ENCODE data around the gene PRKN.
"Not testable (repeated sequence)": the region's sequence is repeated elsewhere in the genome, so short reads cannot be mapped to it uniquely, and the experiment has no call there.

PRKN gene

DNA sequence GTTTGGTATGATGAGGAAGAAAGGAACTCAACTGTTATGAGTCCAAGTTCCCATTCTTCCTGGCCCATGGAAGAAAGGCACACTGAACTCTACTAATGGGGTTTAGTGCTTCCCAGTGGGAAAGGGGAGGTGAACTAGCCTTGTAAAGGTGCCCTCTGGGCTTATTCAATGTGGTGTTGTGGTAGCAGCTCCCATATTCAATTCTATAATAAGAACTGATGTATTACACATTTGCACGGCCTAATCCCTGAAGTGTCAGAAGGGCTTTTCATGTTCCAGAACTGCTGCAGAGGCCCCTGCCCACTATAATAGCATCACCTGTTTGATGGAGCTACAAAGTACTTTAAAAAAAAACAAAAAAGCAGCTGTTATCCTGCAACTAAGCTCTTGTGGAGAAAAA is 17.1 kb downstream of the PRKN start:
- no peak for DNase-seq

DNA sequence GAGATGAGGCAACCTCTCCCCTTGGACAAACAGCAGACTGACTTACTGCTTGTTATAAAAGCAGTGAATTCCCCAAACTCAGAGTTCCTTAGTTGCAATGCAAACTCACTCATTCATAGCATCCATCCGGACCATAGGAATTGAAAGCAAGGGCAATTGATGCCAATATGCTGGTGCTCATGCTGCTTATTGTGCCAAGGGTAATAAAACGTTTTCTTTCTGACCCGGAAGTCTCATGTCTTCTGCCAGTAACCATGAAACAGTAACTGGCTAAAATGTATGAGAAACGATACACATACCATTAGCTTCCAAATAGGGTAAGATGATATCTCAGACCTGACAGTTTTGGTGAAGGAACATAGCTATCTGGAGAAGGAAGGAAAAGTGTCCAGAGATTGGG is 18.1 kb downstream of the PRKN start:
- DNase-seq = no peak

DNA sequence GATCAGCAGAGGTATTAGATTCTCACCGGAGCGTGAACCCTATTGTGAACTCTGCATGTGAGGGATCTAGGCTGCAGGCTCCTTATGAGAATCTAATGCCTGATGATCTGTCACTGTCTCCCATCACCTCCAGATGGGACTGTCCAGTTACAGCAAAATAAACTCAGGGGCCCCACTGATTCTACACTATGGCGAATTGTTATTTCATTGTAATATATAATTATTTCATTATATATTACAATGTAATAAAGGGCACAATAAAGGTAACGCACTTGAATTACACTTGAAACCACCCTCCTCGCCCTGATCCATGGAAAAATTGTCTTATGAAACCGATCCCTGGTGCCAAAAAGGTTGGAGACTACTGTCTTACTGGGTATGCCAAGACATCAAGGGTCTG is 18.6 kb downstream of the PRKN start:
- DNase-seq = no peak

DNA sequence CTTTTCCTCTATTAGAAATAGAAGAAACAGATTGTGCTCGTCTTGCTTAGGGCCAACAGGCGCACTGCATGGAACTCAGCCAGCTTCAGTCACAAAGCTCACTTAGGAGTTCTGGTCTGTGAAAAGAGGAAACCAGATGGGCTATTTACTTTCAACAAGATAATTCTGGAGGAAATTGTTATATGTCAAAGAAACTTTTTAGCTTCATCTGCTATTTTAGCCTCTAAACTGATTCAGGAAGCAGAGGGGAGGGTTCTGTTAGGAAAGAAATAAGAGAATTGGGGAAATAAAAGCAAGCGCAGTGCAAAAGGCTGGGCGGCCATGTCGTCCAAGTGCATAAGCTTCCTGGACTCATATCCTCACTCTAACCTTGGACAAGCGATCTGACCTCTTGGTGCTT is 21.3 kb downstream of the PRKN start:
- DNase-seq = peak; percentile 2

DNA sequence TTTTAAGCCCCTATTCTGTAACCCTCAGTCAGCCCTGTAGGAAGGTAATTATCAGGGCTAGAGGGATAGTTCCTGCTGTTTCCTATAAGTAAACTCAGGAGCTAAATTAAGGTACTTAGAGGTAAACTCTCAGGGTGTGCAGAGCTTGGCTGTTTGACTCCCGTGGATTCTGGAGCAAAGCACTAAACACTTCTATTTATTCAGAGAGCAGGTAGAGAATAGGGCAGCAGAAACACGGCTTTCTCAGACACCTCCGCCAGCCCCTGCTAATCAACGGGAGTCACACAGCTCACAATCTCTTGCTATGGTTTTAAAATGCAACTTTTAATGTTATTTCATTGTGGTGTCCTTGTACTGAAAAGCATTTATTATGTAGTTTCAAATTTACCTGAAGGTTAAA is 21.8 kb downstream of the PRKN start:
- no peak for DNase-seq

GRCh38 chr6:162704001-162704400 is 23.6 kb downstream of the PRKN start:
- no peak for DNase-seq

DNA sequence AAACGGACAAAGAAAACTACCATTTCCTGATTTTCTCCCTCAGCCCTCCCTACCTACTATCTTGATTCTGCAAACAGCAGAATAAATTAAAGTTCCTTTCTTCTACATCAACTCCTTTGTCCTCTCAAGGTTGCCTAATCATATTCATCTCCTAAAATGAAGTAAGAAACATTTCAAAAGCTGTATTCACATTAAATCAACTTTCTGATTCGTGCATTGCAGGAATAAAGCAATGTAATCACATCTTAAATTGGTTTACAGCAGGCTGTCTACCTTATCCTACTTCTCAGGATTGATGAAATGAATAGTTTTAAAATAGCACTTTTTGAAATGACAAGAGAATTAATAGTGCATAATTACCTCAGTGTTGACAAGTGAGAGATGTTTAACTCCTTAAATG is 25.1 kb downstream of the PRKN start:
- DNase-seq = no peak

DNA sequence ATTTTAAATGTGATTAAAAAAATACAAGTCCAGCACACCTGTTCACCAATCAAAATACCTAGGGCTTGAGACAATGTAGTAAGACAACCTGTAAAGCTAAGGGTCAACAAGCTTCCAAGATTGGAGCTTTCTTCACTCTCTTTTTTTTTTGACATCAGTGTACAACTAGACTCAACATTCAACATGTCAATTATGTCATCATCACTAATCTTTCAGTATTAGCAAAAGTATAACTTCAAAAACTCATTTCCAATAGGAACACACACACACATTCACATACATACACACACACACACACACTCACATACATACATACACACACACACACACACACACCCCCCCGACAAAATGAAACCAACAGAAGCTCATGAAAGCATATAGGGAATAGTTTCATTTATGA is 26.0 kb downstream of the PRKN start:
- no peak for DNase-seq

DNA sequence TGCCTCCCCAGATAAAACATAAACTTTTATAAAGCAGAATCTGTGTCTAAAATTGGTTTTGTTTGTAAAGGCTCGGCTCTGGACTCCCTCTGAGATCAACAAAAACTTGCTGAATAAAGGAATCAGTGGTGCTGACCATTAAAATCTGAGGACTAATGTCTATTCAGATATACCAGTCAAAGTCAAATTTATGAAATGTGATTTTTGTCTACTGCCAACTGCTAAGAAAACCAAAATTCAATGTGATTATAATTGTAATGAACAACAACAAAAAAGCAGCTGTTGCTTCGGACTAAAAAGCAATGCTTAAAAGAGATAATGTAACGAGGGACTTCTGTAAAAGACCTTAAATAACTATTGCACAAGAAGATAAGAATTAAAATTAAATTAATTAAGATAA is 26.6 kb downstream of the PRKN start:
- DNase-seq = no peak

GRCh38 chr6:162699961-162700360 is 27.6 kb downstream of the PRKN start:
- DNase-seq = no peak

DNA sequence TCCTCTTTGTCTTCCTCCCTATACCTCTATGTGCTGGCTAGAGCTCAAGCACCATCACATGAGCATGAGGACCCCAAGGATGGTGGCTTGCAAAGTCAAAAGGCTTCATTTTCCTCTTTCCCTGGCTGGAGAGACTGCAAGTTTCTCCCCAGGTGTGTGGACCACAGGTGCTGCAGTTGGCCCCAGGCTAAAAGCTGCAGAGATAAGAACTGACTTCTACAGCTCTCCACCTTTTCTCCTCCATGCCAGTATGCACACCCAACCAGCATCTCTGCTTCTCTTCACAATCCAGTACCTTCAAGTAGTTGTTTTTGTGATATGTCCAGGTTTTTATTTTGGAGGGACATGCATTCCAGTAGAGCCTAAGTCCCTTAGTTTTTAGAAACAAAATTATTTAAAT is 29.1 kb downstream of the PRKN start:
- no peak for DNase-seq

DNA sequence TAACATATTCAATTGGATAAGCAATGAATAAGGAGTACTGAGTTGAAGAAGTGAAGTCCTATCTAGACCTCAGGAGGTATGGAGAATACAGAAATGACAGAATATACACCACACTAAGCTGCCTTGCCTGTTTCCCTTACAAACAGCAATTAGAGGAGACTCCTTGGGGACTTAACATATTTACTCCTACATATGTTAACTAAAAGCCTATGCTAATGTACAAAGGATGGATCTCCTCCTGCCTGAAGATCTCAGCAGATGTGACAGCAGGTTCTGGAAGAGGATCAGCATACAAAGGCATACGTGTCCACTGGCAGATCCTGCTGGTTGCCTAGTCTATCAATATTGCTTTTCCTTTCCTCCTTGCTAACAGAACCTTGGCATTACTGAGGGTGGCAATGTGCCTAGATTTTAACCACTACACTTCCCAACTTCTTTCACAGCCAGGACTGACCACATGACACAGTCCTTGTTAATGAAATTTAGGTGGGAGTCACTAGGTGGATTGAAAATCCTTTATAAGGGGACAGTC is 29.6 kb downstream of the PRKN start:
- no peak for DNase-seq

GRCh38 chr6:162690158-162690557 is 37.4 kb downstream of the PRKN start:
- DNase-seq = no peak

DNA sequence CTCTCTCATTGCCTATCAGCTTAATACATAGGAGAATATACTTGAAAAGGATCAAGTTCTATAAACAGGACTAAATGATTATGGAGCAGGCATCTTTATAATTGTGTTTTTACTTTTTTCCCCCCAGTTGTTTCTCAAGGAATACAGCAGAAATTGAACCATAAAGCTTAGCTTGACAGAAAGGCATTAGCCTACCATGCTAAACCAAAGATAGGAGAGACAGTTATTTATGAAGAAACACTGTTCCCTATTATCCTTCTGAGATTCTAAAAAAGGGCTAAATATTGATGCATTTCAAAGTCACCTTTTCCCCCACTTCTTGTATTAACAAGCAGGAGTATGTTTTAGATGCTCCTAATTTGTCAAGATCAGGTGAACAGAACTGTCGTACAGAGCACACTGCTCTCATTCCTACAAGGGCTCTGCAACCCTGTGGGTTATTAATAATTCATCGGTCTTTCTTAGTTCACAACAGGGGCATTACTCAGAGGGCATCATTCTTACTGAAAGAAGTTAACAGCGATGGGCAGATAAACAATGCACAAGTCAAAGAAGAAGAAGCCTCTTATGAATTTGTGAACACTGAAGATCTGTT is 38.7 kb downstream of the PRKN start:
- DNase-seq = no peak

- DNase-seq = no peak
Measured at GRCh38 chr6:162685586-162685985, 42.0 kb downstream of the PRKN start.

DNA sequence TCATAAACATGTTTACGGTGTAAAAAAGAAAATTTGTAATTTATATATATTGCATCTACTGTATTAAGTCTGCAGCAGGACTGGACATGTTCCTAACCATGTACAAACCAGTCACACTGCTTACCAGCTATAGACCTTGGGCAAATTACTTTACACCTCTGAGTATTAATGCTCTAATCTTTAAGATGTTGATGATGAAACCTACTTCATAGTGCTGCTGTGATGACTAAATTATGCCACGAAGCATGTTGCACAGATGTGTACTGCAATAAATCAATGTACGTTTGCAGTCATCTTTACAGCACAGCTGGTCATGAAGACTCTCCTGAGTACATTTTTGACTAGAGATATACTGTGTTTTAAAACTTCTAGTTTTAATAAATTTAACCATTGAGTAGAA is 42.6 kb downstream of the PRKN start:
- DNase-seq = no peak

GRCh38 chr6:162684052-162684451 is 43.5 kb downstream of the PRKN start:
- DNase-seq = no peak

DNA sequence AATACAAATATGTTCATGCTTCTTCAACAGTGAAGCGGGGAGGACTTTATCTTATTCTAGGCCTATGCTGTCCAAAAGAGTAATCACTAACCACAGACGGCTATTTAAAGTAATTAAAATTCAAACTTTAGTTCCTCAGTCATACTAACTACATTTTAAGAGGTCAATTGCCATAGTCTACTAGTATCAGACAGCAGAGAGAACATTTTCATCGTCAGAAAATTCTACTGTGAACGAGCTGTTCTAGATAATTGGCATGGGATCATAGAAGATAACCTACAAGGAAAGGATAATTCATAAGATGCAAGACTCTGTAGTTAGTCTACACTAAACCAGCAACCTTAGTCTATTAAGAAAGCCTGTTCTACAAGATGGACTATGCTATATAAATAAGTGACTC is 44.4 kb downstream of the PRKN start:
- no peak for DNase-seq

DNA sequence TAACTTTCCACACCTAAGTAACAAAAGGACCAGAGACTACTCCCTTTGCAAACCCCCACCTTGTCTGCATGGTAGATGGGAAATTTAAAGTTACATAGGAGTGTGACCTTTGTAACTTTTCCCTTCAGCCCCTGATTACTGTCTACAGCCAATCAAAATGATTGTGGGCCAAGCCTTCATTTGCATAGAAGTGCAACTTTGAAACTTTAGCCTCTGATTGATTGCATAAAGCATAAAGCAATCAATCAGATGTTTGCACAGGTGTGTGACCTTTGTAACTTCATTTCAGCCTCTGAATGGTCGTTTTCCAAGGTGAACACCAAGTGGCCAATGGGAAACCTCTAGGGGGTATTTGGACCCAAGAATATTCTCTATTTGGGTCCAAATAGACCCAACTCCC is 46.1 kb downstream of the PRKN start:
- DNase-seq = no peak

DNA sequence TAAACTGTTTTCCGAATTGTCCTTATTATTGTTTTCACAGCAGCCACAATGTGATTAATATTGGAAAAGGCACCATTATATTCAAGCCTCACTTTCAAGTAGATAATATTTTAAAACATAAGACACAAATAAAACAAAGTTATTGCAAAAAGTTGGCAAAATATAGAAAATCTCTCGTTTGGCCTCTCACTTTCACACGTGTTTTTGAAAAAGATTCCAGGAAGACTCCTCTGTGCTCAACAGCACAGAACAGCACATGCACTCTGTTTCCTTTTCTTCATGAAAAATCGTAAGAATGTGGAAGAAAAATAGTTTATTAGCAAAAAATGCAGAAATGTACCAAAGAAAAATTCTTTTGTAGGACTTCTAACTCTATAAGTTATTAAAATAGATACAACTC is 46.7 kb downstream of the PRKN start:
- no peak for DNase-seq

- DNase-seq = no peak
Measured at GRCh38 chr6:162680367-162680766, 47.2 kb downstream of the PRKN start.

DNA sequence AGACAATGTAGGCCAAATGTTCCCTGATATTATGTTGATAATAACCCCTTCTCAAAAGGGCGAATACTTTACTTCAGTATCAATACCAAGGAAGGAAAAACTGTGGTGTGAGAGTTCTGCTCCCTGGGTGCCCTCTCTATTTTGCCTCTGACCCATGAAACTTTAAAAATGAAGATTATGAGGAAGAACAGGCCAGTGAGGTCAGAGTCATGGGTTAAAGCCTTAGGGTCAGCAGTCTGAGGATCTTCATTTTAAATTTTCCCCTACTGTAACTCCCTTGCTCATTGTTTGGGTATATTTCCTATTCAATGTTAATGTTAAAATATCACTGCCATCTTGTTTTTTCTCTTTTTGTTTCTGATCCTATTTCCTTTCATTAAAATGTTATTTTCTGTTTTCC is 47.9 kb downstream of the PRKN start:
- DNase-seq = no peak

- DNase-seq = not testable (repeated sequence)
Measured at GRCh38 chr6:162678896-162679295, 48.7 kb downstream of the PRKN start.

DNA sequence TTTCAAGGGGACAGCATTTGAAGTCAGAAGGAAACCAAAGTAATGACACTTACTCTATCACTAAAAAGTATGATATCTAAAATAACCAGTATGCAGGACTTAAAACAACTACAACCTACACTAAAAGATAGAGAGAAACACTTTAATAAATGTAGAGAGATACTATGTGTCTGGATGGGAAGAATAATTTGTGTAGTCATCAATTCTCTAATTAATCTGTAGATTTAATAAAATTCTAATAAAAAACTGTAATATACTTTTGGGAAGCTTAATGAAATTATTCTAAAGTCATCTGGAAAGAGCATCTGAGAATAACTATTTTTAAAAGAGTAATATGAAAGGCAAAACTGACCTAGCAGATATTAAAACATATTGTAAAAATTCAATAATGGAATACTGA is 52.1 kb downstream of the PRKN start:
- no peak for DNase-seq

GRCh38 chr6:162674452-162674851 is 53.1 kb downstream of the PRKN start:
- no peak for DNase-seq

All from NCI-H1694 (cell line).